ENCODE measurements around the gene KRTAP12-2. TPM values are rescaled to one million over a fixed set of nuclear protein-coding genes. Genes with fewer than 3 reads are reported as not detected.

Gene KRTAP12-2
- total and polyA plus RNA-seq, 10 of the 15 experiments (the other 5 are each of a cell fraction or from before 2014, with no cell fraction given) = not detected

DNA sequence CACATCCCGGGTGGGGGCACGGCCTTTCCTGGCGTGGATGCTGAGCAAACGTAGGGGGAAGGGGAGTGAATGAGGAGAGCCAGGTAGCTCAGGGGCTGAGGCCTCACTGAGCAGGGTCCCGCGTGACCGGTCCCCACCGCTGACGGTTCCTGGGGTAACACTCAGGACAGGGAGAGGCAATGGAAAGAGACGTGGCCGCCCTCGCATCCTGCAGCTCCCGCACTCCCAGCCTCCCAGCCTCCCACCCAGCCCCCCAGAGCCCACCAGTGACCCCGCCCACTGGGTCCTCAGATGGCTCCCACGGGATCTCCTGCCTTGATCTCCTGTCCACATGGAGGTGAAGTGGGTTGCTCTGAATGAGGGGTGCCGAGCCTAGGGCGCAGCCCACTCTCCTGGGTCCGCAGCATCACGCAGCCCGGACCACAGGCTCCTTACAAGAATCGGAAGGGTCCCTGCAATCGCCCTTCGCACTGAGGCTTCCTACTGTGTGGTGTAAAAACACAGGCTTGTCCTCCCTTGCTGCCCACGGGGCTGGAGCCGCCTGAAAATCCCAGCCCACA, 42.2 kb upstream of the KRTAP12-2 start (continued):
- TF ChIP-seq ZBTB11 (CRISPR knock-in tag; IDR thresholded peaks at IDR 0.05) (no peak), BACH1 (IDR thresholded peaks at IDR 0.05; ENCODE audit: borderline replicate concordance) (no peak), FOXM1 (IDR thresholded peaks at IDR 0.05; ENCODE audit: low read depth, low read length) (no peak), SREBF2 (IDR thresholded peaks at IDR 0.05; ENCODE audit: low read length) (no peak), PAX5 (IDR thresholded peaks at IDR 0.05; ENCODE audit: borderline replicate concordance, low read depth, low read length) (no peak), SIX5 (IDR thresholded peaks at IDR 0.05; ENCODE audit: low read depth, low read length, severe bottlenecking) (no peak), KDM1A (IDR thresholded peaks at IDR 0.05; ENCODE audit: borderline replicate concordance) (no peak)

GRCh38 chr21:44708213-44708865, 41.6 kb upstream of the KRTAP12-2 start:
- peaks cover 6% of the 10 kb centered on the region; the same call in 1 of the 3 replicates for H3K9me3 ChIP-seq (replicated peaks; ENCODE audit: control insufficient read depth, insufficient read depth, low read length)
- no peak overlapping the region for H2AFZ ChIP-seq (ENCODE audit: control insufficient read depth, low read depth, low read length)
- no peaks in the 10 kb centered on the region for H4K20me1 ChIP-seq (ENCODE audit: control insufficient read depth, insufficient read depth)
- H3K27me3 ChIP-seq (replicated peaks in 1 of 2; ENCODE audit: control insufficient read depth in 2 of 2, insufficient read depth in 2 of 2, low read length in 1 of 2) = peaks cover 13 to 16% of the 10 kb centered on the region in 2 experiments; a peak in 3 of 4 replicates
- H3K9ac ChIP-seq (ENCODE audit: control insufficient read depth, insufficient read depth, low read length) = no peak overlapping the region
- no peak for ATAC-seq
- no peak for DNase-seq (ENCODE audit: low read depth, low spot score)
- H3K27ac ChIP-seq (ENCODE audit: control insufficient read depth, insufficient read depth) = no peak overlapping the region
- CTCF ChIA-PET = no interaction called here
- no peak for FAIRE-seq
- POLR2A ChIA-PET = no interaction called here
- 7% methylated on average over 13 of the region's 13 CpGs for WGBS (ENCODE audit: insufficient coverage, insufficient replicate concordance, low lambda C conversion rate, missing lambda C conversion rate)
- intact Hi-C loops (cut with micrococcal nuclease; ENCODE audit: unreplicated experiment) = no loop called here
- in situ Hi-C loops (cut with MboI) = no loop called here
- no peaks in the 10 kb centered on the region for H3K79me2 ChIP-seq (ENCODE audit: control insufficient read depth, insufficient read depth, low read length)
- H3K4me2 ChIP-seq (ENCODE audit: control insufficient read depth, insufficient read depth) = no peak overlapping the region
- H3K4me3 ChIP-seq = no peak overlapping the region
- SMC1A ChIA-PET (ENCODE audit: uncharacterized antibody, unreplicated experiment) = no interaction called here
- no peaks in the 10 kb centered on the region for H3K4me1 ChIP-seq (ENCODE audit: control insufficient read depth, insufficient read depth, low read length)
- H3K36me3 ChIP-seq (ENCODE audit: control insufficient read depth in 2 of 2, insufficient read depth in 2 of 2, low read length in 1 of 2) = no peaks in the 10 kb centered on the region
- no peak for TF ChIP-seq CTCF (IDR thresholded peaks at IDR 0.05 in 2 of 3, conservative IDR thresholded peaks at IDR 0.05 in 1 of 3; ENCODE audit: control insufficient read depth in 2 of 3, extremely low read depth in 1 of 3, insufficient read depth in 1 of 3, low read depth in 3 of 3, low read length in 3 of 3)
- no peak for TF ChIP-seq CBFB (IDR thresholded peaks at IDR 0.05; ENCODE audit: low read depth)
- no peak for TF ChIP-seq SRF (IDR thresholded peaks at IDR 0.05; ENCODE audit: low read depth in 2 of 2, low read length in 2 of 2)
- TF ChIP-seq IKZF2 (IDR thresholded peaks at IDR 0.05) = no peak
- no TSS peak for BruUV-seq (replicated peaks)
- RAD21 ChIA-PET (ENCODE audit: unreplicated experiment) = no interaction called here
